Ureter (tissue), 1 donor: ENCODE data around the gene STARD3NL. TPM values are rescaled to one million over a fixed set of nuclear protein-coding genes. Genes with fewer than 3 reads are reported as not detected.
"Not testable (repeated sequence)": the region's sequence is repeated elsewhere in the genome, so short reads cannot be mapped to it uniquely, and the experiment has no call there.

Source experiments
- DNase-seq: peaks from one replicate; pipeline ENCODE4 v3.0.0-alpha.2; 2020; ENCODE audit warnings: low spot score
- total RNA-seq: library from RNA; stranded (reverse); gene quantifications from one replicate; pipeline ENCODE4 v1.2.4, GENCODE V29; 2023
- donor health status: DM: yes; HTN: yes; CAD: no.

Gene STARD3NL
- total RNA-seq, 1 donor from 2014 or later = 31.1 TPM

DNA sequence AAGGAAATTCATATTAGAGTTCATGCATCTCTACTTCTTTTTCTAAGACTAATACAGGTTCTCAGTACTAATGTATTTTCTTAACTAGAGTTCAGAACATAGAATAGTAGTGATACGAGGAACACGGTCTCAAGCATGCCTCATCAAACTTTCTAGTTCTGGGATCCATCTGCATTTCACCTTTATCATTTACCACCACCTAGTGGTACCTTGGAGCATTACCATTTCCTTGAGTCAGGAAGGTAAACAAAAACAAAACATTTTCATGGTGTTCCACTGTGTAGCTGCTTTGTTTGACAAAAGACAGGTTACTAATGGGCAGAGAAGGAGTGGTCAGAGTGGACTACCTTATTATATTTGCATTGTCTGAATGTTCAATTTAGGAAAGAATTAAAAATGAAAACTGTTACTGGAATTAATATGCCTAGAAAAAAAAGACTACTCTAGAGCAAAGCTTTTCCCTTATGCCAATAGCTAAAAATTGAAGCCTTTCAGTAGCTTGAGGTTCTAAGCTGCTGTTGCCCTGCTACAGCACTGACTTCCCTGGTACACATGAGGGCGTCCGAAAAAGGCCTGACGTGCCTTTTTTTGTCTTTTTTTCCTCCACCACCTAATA is 44.5 kb downstream of the STARD3NL start:
- no peak for DNase-seq

DNA sequence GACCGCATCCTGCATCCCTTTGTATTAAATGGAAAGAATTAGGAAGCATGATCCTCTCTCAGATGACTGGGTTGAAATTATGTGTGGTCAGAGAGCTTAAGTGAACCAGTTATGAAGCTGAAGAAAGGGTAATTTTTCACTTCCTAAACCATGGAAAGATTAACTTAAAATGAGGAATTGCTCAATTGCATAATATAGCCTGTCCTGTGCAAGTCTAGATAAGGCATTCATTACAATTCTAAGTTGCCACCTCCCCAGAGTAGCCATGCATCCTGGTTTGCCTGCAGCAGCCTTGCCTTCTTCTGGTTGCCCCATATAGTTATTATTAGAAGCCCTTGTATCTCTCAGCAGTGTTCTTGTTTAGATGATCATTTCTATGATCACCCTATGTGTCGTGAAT is 45.3 kb downstream of the STARD3NL start:
- DNase-seq = no peak

DNA sequence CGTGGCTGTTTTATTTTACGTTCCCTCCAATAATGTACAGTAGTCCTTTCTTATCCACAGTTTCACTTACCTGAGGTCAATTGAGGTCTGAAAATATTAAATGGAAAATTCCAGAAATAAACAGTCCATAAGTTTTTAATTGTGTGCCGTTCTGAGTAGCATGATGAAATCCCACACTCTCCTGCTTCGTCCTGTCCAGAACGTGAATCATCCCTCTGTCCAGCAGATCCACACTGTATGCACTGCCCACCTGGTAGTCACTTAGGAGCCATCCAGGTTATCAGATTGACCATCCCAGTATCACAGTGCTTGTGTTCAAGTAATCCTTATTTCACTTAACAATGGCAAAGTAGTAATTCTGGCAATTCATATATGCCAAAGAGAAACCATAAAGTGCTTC is 46.3 kb downstream of the STARD3NL start:
- DNase-seq = no peak

DNA sequence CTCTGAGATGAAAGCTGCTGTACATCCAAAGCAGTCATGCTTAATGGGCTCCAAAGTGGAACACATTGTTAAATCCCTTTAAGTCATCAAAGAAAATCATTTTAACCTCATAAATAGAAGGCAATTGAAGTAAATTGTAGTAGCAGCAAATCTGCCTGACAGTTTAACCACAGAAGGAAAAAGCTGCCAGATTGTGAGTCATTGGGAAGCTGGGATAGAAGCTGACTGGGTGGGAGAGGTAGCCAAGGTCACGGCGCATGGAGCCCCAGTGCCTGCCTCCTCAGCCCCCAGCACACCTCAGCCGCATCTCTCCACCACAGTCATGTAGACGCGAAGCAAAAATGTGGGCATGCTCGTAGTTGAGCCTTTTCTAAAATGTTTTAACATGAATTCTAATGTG is 51.3 kb downstream of the STARD3NL start:
- DNase-seq = no peak

DNA sequence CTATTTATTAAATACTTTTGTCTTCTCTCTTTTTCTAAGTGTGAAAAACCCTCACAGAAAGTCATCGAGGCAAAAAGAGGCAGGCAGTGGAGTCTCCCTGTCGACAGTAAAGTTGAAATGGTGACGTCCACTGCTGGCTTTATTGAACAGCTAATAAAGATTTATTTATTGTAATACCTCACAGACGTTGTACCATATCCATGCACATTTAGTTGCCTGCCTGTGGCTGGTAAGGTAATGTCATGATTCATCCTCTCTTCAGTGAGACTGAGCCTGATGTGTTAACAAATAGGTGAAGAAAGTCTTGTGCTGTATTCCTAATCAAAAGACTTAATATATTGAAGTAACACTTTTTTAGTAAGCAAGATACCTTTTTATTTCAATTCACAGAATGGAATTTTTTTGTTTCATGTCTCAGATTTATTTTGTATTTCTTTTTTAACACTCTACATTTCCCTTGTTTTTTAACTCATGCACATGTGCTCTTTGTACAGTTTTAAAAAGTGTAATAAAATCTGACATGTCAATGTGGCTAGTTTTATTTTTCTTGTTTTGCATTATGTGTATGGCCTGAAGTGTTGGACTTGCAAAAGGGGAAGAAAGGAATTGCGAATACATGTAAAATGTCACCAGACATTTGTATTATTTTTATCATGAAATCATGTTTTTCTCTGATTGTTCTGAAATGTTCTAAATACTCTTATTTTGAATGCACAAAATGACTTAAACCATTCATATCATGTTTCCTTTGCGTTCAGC is 52.0 kb downstream of the STARD3NL start:
- no peak for DNase-seq

DNA sequence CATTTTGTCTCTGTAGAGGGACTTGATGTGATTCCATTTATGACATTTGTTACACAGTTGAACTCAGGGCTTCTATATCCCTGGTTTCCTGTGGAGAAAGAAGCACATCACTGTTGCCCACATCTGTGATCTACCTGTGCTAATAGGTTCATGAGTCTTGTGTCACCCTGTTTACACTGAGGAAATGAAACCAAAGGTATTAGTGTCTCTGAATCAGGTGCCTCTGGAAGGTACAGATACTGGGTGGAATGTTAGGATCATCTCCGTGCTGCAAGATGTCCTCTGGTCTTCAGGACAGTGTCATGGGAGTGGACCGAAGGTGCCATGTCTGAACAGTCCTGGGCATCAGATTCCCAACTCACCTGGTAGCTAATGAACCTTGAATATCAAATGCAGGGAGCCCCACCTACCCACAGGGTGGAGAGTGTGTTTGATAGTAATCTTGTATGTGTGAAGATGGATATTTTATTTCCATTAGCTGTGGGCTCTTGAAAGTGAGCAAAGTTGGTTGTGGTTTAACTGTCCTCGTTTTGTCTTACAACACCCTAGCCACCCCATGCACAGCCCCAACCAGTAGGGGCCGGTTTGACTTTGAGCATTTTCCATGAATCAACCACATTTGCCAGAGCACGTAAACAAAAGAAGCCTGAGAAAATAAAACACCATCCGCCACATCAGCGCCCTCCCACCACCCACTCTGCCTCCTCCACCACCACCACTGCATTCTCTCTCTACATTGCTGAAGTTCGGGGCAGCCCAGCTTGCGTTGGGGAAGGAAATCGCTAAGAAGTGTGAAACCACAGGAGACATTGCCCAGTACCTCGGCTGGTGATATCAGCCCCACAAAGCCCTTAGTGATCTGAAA is 54.7 kb downstream of the STARD3NL start:
- peak; percentile 49 for DNase-seq

DNA sequence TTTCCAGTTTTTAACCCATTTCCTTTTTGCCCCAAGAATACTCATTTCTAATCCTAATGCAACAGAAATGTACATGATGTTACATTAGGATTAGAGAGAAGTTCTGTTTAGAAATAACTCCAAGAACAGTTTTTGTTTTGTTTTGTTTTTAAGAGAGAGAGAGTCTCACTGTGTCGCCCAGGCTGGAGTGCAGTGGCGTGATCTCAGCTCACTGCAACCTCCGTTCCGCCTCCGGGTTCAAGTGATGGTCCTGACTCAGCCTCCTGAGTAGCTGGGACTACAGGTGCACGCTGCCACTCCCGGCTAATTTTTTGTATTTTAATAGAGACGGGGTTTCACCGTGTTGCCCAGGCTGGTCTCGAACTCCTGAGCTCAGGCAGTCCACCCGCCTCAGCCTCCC is 56.7 kb downstream of the STARD3NL start:
- not testable (repeated sequence) for DNase-seq

DNA sequence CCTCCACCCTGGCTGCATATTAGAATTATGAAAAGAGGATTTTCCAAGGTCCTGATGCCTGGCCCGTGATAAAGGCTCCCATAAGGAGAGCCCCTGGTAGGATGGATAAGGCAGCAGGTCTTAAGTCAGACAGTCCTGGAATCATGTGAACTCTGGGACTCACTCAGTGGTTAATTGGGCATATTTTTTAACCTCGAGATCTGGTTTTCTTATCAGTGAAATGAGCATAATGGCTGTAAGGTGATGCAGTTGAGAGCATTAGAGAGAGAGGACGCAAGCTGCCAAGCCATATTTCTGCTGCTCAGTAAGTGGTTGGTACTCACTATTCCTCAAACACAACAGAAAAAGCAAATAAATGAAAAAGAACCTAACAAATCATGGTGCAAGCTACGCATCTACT is 57.6 kb downstream of the STARD3NL start:
- DNase-seq = no peak

DNA sequence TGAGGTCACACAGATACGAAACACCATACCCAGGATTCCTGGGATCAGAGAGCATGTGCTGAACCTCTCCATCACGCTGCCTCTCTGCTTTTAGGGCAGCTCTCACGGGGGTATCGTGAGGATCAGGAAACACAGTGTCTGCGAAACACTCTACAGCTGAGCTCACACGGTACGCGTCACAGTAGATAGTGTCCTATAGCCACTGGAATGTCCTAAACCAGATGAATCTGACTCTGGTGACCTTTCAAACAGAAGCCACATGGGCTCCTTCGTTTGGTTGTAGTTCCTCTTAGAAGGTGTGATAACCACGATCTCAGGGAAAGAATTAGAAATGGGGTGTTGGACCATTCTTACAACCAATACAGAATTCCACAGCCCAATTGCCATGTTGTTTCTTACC is 61.1 kb downstream of the STARD3NL start:
- DNase-seq = not testable (repeated sequence)

DNA sequence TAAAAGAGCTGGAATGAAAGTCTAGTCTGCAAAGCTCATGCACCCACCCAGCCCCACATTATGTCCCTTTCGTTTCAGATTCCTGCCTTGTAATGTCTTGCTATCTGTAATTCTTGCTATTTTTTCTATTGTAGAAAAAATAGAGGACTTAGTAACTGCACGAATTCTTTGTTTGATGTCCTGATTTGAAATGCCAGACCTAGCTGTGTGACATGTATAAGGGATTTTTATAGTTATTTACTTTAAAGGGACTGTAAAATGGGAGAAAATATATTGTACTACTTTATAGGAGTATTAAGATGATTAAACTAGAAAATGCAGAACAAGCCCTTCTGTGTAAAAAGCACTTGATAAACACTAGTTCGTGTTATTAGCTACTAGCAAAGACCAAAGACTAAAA is 63.0 kb downstream of the STARD3NL start:
- DNase-seq = no peak

DNA sequence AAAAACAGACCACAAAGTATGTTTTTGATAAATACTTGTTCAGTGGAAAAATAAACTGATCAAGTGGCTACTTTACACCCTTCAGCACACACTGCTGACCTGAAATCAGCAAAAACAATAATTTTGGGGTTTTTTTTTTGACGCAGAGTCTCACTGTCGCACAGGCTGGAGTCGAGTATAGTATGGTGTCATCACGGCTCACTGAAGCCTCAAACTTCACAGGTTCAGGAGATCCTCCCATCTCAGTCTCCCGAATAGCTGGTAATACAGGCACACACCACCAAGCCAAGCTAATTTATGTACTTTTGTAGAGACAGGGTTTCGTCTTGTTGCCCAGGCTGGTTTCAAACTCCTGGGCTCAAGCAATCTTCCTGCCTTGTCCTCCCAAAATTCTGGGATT is 64.8 kb downstream of the STARD3NL start:
- DNase-seq = no peak

DNA sequence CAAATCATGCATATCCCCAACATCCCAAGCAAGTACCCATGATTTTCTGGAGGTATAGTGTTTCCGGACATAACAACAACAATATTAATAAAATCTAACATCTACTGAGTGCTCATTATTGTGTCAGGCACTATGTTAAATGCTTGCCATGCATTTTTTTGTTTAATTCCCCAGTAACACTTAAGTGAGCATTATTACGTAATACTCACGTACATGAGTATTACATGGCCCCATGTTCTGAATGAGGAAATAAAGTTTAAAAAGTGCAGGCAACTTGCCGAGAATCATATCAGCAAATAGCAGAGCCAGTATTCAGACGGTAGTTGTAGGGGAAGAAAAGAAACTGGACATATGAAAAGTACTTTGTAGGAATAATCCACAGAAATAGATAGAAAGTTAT is 65.3 kb downstream of the STARD3NL start:
- not testable (repeated sequence) for DNase-seq

DNA sequence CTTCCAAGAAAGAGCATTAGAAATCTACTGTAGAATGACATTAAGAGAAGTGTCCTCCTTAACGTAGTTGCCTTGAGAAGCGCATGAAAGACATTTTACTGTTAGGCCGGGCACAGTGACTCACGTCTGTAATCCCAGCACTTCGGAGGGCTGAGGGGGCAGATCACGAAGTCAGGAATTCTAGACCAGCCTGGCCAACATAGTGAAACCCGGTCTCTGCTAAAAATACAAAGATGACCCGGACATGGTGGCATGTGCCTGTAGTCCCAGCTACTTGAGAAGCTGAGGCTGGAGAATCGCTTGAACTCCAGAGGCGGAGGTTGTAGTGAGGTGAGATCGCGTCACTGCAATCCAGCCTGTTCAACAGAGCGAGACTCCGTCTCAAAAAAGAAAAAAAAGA is 66.5 kb downstream of the STARD3NL start:
- DNase-seq = no peak

DNA sequence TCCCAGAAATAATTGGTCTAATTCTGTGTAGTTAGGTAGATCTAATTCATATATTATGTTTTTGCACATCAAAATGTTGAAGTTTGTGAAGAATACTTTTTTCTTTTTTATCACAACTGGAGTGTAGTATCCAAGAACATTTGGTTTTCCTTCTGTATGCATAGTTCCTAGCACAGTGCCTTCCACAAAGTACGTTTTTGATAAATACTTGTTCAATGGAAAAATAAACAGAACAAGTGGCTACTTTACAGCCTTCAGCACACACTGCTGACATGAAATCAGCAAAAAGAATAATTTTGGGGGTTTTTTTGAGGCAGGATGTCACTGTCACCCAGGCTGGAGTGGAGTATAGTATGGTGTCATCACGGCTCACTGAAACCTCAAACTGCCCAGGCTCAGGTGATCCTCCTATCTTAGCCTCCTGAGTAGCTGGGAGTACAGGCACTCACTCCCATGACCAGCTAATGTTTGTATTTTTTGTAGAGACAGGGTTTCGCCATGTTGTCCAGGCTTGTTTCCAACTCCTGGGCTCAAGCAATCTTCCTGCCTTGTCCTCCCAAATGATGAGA is 67.4 kb downstream of the STARD3NL start:
- no peak for DNase-seq

DNA sequence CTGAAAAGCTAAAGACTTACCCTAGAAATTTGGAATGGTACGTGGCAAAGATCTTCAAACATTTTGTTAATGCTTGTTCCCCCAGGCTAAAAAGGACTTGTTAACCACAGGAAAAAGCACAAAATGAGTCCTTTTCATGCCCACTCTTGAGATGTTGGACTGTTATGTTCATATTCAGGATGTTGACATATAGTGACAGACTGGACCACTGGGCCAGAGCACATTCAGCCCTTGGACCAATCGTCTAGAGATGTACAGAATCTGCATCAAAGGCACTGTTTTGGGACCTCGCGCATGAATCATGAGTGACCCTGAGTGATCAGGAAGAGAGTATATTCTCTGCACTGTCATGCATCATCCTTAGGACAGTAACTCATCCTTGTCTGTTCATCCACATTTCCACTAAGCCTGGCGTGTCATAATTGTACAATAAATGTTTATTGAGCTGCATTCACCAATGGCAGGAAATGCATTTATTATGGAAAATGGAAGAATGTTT is 70.1 kb downstream of the STARD3NL start:
- no peak for DNase-seq

DNA sequence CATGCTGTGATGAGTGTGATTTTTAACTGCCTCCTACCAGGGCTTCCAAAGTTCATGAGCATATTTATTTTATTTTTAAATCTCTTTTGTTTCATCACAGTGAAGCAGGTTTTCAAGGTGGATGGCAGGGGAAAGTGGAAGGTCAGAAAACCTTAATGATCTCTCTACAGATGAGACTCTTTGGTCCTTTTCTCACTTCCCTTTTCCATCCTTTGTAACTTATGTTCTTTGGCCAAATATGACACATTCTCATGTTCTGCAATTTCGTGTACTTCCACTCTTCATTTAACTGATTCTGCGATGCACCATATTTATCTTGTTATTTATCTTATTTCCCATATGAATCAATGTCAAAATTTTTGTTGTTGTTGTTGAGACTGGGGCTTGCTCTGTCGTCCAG is 71.8 kb downstream of the STARD3NL start:
- not testable (repeated sequence) for DNase-seq

DNA sequence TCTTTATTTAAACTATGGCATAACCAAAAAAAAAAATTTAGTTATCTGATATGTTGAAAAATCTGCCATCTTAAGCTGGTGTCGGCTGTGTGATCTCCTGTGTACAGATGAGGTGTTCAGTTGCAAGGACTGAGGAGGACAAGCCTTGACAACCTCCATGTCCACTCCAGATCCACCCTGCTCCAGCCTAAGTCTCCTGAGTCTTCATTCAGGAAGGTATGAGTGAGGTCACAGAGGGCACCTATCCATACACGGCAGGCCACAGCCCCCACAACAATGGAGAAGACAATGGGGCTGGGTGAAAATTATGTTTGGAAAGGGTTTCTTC is 79.3 kb downstream of the STARD3NL start:
- DNase-seq = no peak

DNA sequence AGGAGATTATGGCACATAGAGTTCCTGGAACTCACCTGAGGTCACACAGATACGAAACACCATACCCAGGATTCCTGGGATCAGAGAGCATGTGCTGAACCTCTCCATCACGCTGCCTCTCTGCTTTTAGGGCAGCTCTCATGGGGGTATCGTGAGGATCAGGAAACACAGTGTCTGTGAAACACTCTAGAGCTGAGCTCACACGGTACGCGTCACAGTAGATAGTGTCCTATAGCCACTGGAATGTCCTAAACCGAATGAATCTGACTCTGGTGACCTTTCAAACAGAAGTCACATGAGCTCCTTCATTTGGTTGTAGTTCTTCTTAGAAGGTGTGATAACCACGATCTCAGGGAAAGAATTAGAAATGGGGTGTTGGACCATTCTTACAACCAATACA is 81.1 kb downstream of the STARD3NL start:
- not testable (repeated sequence) for DNase-seq

DNA sequence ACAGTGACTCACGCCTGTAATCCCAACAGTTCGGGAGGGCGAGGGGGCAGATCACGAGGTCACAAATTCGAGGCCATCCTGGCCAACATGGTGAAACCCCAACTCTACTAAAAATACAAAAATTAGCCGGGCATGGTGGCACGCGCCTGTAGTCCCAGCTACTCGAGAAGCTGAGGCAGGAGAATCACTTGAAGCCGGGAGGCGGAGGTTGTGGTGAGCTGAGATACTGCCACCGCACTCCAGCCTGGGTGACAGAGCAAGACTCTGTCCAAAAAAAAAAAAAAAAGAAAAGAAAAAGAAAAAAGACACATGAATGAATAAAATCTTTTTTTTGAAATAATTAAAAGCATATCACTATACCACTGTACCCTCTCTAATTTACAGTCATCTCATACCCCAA is 83.6 kb downstream of the STARD3NL start:
- not testable (repeated sequence) for DNase-seq

DNA sequence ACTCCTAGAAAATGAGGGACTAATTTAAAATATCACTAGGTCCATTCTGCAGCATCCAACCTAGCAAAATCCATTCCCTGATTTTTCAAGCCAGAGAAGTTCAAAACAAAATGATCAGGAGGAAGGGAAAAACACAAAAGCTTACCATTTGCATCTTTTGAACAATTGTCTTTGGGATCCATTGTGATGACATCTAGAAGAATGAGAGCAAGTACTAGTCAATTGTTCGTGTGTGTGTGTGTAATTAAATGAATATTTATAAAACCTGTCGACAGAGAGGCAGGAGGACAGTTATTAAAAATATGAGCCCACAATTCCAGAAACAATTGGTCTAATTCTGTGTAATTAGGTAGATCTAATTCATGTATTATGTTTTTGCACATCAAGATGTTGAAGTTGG is 84.0 kb downstream of the STARD3NL start:
- not testable (repeated sequence) for DNase-seq

DNA sequence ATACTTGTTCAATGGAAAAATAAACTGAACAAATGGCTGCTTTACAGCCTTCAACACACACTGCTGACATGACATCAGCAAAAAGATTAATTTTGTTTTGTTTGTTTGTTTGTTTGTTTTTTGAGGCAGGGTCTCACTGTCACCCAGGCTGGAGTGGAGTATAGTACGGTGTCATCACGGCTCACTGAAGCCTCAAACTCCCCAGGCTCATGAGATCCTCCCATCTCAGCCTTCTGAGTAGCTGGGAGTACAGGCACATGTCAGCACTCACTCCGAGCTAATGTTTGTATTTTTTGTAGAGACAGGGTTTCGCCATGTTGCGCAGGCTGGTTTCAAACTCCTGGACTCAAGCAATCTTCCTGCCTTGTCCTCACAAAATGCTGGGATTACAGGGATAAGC is 84.5 kb downstream of the STARD3NL start:
- DNase-seq = no peak

DNA sequence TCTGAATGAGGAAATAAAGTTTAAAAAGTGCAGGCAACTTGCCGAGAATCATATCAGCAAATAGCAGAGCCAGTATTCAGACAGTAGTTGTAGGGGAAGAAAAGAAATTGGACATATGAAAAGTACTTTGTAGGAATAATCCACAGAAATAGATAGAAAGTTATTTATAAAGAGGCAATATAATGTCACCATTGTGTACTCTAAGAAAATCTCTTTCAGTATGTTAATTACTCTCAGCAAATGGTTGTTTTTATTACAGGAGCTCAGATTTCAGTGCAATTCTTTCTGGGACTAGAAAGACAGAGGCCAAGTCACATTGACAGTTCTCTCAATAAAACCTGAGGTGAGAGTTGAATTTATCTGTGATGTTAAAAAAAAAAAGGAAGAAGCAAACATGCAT is 85.2 kb downstream of the STARD3NL start:
- DNase-seq = not testable (repeated sequence)
